WI38 (cell line): Measurements from ENCODE around the gene TUBB1.

Experiments used
- H3K4me3 ChIP-seq: 2 replicates; pipeline ENCODE4 v1.5.1; 2011; ENCODE audit warnings: low read depth, mild to moderate bottlenecking, control low read depth, low read length
- CTCF ChIP-seq: IDR thresholded peaks from 2 replicates; pipeline ENCODE4 v1.5.1; 2012; ENCODE audit warnings: low read depth, mild to moderate bottlenecking, control low read depth, low read length

TUBB1 gene

GRCh38 chr20:59025511-59025910, 6.3 kb downstream of the TUBB1 start:
- H3K4me3 ChIP-seq: no peak overlapping the region
- no peak for TF ChIP-seq CTCF

- TF ChIP-seq CTCF: no peak
Measured at GRCh38 chr20:59026904-59027740, 7.9 kb downstream of the TUBB1 start.

GRCh38 chr20:59027741-59028320, 8.6 kb downstream of the TUBB1 start:
- H3K4me3 ChIP-seq: no peak overlapping the region
- no peak for TF ChIP-seq CTCF

More at GRCh38 chr20:59026904-59027740, 7.9 kb downstream of the TUBB1 start:
- no peak overlapping the region for H3K4me3 ChIP-seq

- TF ChIP-seq CTCF: no peak
- peak overlapping the region; percentile 45 for H3K4me3 ChIP-seq
Measured at GRCh38 chr20:59028812-59029211, 9.6 kb downstream of the TUBB1 start.

GRCh38 chr20:59030911-59031563, 11.8 kb downstream of the TUBB1 start:
- no peak for TF ChIP-seq CTCF
- peak overlapping the region; percentile 82 for H3K4me3 ChIP-seq

GRCh38 chr20:59031564-59032022, 12.4 kb downstream of the TUBB1 start:
- H3K4me3 ChIP-seq: peak overlapping the region; percentile 82
- TF ChIP-seq CTCF: no peak
